Breast epithelium (tissue), 4 donors: Measurements from ENCODE around the gene HOXB2. TPM values are rescaled to one million over a fixed set of nuclear protein-coding genes. Genes with fewer than 3 reads are reported as not detected.

Experiments
- DNase-seq, 2 donors: peaks; one replicate each; pipeline ENCODE4 v3.0.0-alpha.2; 2019; ENCODE audit warnings: low spot score in 2 of 2
- H3K27ac ChIP-seq, 2 donors: fragments of 200-600 bp; sonication (generic) in 1 of 2; one replicate each; pipeline ENCODE4 v1.5.1; 2016 to 2019; ENCODE audit warnings: mild to moderate bottlenecking in 1 of 2
- H3K27me3 ChIP-seq, 2 donors: fragments of 200-600 bp; sonication (generic) in 1 of 2; one replicate each; pipeline versions ENCODE4 v1.5.1 to v1.6.0; 2017 to 2019; ENCODE audit warnings: control low read depth in 1 of 2, mild to moderate bottlenecking in 1 of 2
- H3K36me3 ChIP-seq: fragments of 200-600 bp; one replicate; pipeline ENCODE4 v1.5.1; 2019
- H3K4me1 ChIP-seq, 2 donors: fragments of 200-600 bp; sonication (generic); one replicate each; pipeline ENCODE4 v1.5.1; 2016 to 2019; ENCODE audit warnings: control low read depth in 1 of 2
- H3K4me3 ChIP-seq, 3 donors: fragments of 200-600 bp; sonication (generic); 1 replicate in 2 of 3; 2 replicates in 1 of 3; pipeline ENCODE4 v1.5.1; 2016 to 2019; ENCODE audit warnings: mild to moderate bottlenecking in 3 of 3, moderate library complexity in 2 of 3
- H3K9me3 ChIP-seq, 2 donors: fragments of 200-600 bp; sonication (generic) in 1 of 2; one replicate each; pipeline ENCODE4 v1.5.1; 2016 to 2019; ENCODE audit warnings: control low read depth in 1 of 2
- CTCF ChIP-seq, 3 donors: fragments of 450-650 bp; IDR thresholded peaks; one replicate each; pipeline ENCODE4 v1.5.1; 2016 to 2017; ENCODE audit warnings: antibody characterized with exemption in 3 of 3, mild to moderate bottlenecking in 3 of 3, moderate library complexity in 3 of 3
- POLR2A ChIP-seq: fragments of 450-650 bp; IDR thresholded peaks from one replicate; pipeline ENCODE4 v1.6.1; 2016; ENCODE audit warnings: antibody characterized with exemption, mild to moderate bottlenecking, moderate library complexity
- POLR2AphosphoS5 ChIP-seq, 3 donors: sonication (generic); formaldehyde crosslinking; IDR thresholded peaks; one replicate each; pipeline ENCODE4 v1.6.1; 2017; ENCODE audit warnings: antibody characterized with exemption in 3 of 3
- intact Hi-C: fragments of 100-400 bp; cut with DNase I; formaldehyde crosslinking; loops from one replicate; pipeline ENCODE4 v1.15.1; 2023; ENCODE audit warnings: low total_unique reads
- total RNA-seq, 3 donors: library from RNA; depleted of rRNA; stranded (reverse); fragments of >200 nt; gene quantifications; one replicate each; pipeline ENCODE4 v1.1.0, GENCODE V29; 2016

HOXB2 gene
- total RNA-seq, 3 donors from 2014 or later, result 13.6 to 36.4 (median 19.6) TPM

- Histone ChIP-seq H3K9me3 (no peaks in the 10 kb centered on the region), H3K36me3 (no peaks in the 10 kb centered on the region), H3K27me3 (peaks cover 0 to 18% of the 10 kb centered on the region in 2 donors), H3K27ac (peak overlapping the region in 1 of 2 donors; percentile 92), H3K4me3 (no peak overlapping the region), H3K4me1 (peaks cover 0 to 3% of the 10 kb centered on the region in 2 donors)
- TF ChIP-seq CTCF (IDR thresholded peaks at IDR 0.05) (no peak), POLR2A (no peak), POLR2AphosphoS5 (IDR thresholded peaks at IDR 0.05) (no peak)
- intact Hi-C loops, result no loop called here
- no peak for DNase-seq
These were observed 21.8 kb upstream of the HOXB2 start for GRCh38 chr17:48566717-48567116.

GRCh38 chr17:48565925-48566710 is 21.2 kb upstream of the HOXB2 start:
- H3K36me3 ChIP-seq, result no peaks in the 10 kb centered on the region
- DNase-seq, result no peak
- no peak overlapping the region for H3K4me3 ChIP-seq
- H3K4me1 ChIP-seq, result peaks cover 0 to 3% of the 10 kb centered on the region in 2 donors
- intact Hi-C loops, result no loop called here
- peaks cover 0 to 18% of the 10 kb centered on the region in 2 donors for H3K27me3 ChIP-seq
- TF ChIP-seq CTCF (IDR thresholded peaks at IDR 0.05) (no peak), POLR2A (no peak), POLR2AphosphoS5 (IDR thresholded peaks at IDR 0.05) (no peak)
- no peaks in the 10 kb centered on the region for H3K9me3 ChIP-seq
- H3K27ac ChIP-seq, result peak overlapping the region; percentile 58 to 92

- no peak for DNase-seq
- H3K36me3 ChIP-seq, result no peaks in the 10 kb centered on the region
- H3K9me3 ChIP-seq, result no peaks in the 10 kb centered on the region
- intact Hi-C loops, result no loop called here
- TF ChIP-seq POLR2AphosphoS5 (IDR thresholded peaks at IDR 0.05) (no peak), POLR2A (no peak), CTCF (IDR thresholded peaks at IDR 0.05) (no peak)
- H3K4me3 ChIP-seq, result peak overlapping the region in 2 of 3 donors; percentile 55 to 81
- peak overlapping the region; percentile 58 to 92 for H3K27ac ChIP-seq
- peaks cover 0 to 18% of the 10 kb centered on the region in 2 donors for H3K27me3 ChIP-seq
- H3K4me1 ChIP-seq, result peaks cover 0 to 3% of the 10 kb centered on the region in 2 donors
These were observed 20.2 kb upstream of the HOXB2 start for GRCh38 chr17:48565022-48565554.

GRCh38 chr17:48564188-48565021 is 19.5 kb upstream of the HOXB2 start:
- intact Hi-C loops, result no loop called here
- H3K27ac ChIP-seq, result peak overlapping the region; percentile 58 to 92
- peak overlapping the region; percentile 42 to 81 (median 55) for H3K4me3 ChIP-seq
- TF ChIP-seq CTCF (IDR thresholded peaks at IDR 0.05), result no peak
- no peak for TF ChIP-seq POLR2A
- no peak for TF ChIP-seq POLR2AphosphoS5 (IDR thresholded peaks at IDR 0.05)
- no peaks in the 10 kb centered on the region for H3K9me3 ChIP-seq
- H3K36me3 ChIP-seq, result no peaks in the 10 kb centered on the region
- peaks cover 0 to 3% of the 10 kb centered on the region in 2 donors for H3K4me1 ChIP-seq
- no peak for DNase-seq
- peaks cover 0 to 15% of the 10 kb centered on the region in 2 donors for H3K27me3 ChIP-seq
